Colonic mucosa (tissue), 4 donors: Measurements from ENCODE around the gene FUBP3. TPM values are rescaled to one million over a fixed set of nuclear protein-coding genes. Genes with fewer than 3 reads are reported as not detected.
"Not testable (repeated sequence)": the region's sequence is repeated elsewhere in the genome, so short reads cannot be mapped to it uniquely, and the experiment has no call there.

ENCODE experiments used
- DNase-seq: peaks from one replicate; pipeline ENCODE4 v3.0.0-alpha.2; 2020
- H3K27ac ChIP-seq: fragments of 200-600 bp; one replicate; pipeline ENCODE4 v1.8.0; 2021
- H3K27me3 ChIP-seq: fragments of 200-600 bp; one replicate; pipeline ENCODE4 v1.8.0; 2021
- H3K36me3 ChIP-seq: fragments of 200-600 bp; one replicate; pipeline ENCODE4 v1.8.0; 2021
- H3K4me1 ChIP-seq: fragments of 200-600 bp; one replicate; pipeline ENCODE4 v1.8.0; 2021; ENCODE audit warnings: mild to moderate bottlenecking
- H3K4me3 ChIP-seq: fragments of 200-600 bp; one replicate; pipeline ENCODE4 v1.8.0; 2021
- H3K9ac ChIP-seq, 2 donors: one replicate each; pipeline ENCODE4 v1.7.0; 2013; ENCODE audit warnings: control low read depth in 2 of 2, low read depth in 2 of 2, low read length in 2 of 2
- H3K9me3 ChIP-seq: fragments of 200-600 bp; one replicate; pipeline ENCODE4 v1.8.0; 2021
- CTCF ChIP-seq: fragments of 200-600 bp; IDR thresholded peaks from one replicate; pipeline ENCODE4 v1.8.0; 2022; ENCODE audit warnings: antibody characterized with exemption, mild to moderate bottlenecking
- intact Hi-C: fragments of 100-400 bp; cut with DNase I; formaldehyde crosslinking; loops from one replicate; pipeline ENCODE4 v1.14.1; 2022
- total RNA-seq, 2 donors: library from RNA; stranded (reverse); fragmentation: NEBNext Ultra II Directional in 1 of 2; extraction: Animal tissue kit (Norgen Biotek cat#: 25700) in 1 of 2; gene quantifications; one replicate each; pipeline ENCODE4 v1.2.1, GENCODE V29; 2021
- donor health status: healthy.
- donor health status: DM: no; HTN: no; CAD: no.
- donor health status: DM: no; HTN: no; CAD: no.

Gene FUBP3
- total RNA-seq, 2 donors from 2014 or later = 44.7 to 50.0 TPM

GRCh38 chr9:130557077-130557468 is 22.3 kb upstream of the FUBP3 start:
- DNase-seq = no peak

GRCh38 chr9:130561056-130561455 is 18.3 kb upstream of the FUBP3 start:
- TF ChIP-seq CTCF = no peak
- DNase-seq = no peak
- Histone ChIP-seq H3K9me3 (no peaks in the 10 kb centered on the region), H3K27ac (no peak overlapping the region), H3K4me1 (no peaks in the 10 kb centered on the region), H3K4me3 (no peak overlapping the region), H3K36me3 (no peaks in the 10 kb centered on the region), H3K27me3 (no peaks in the 10 kb centered on the region), H3K9ac (no peak overlapping the region)
- intact Hi-C loops = no loop called here

More at GRCh38 chr9:130557077-130557468, 22.3 kb upstream of the FUBP3 start:
- TF ChIP-seq CTCF = no peak
- H3K27me3 ChIP-seq = no peaks in the 10 kb centered on the region
- no peaks in the 10 kb centered on the region for H3K4me1 ChIP-seq
- H3K4me3 ChIP-seq = no peak overlapping the region
- intact Hi-C loops = no loop called here
- H3K27ac ChIP-seq = no peak overlapping the region
- H3K9ac ChIP-seq = no peak overlapping the region
- no peaks in the 10 kb centered on the region for H3K36me3 ChIP-seq
- no peaks in the 10 kb centered on the region for H3K9me3 ChIP-seq

- H3K9ac ChIP-seq, H3K4me1 ChIP-seq, intact Hi-C loops: not testable (repeated sequence)
Measured at GRCh38 chr9:130562525-130562924, 16.9 kb upstream of the FUBP3 start.

GRCh38 chr9:130563797-130564196 is 15.6 kb upstream of the FUBP3 start:
- H3K4me1 ChIP-seq = no peaks in the 10 kb centered on the region
- DNase-seq = no peak
- no peak overlapping the region for H3K4me3 ChIP-seq
- no peaks in the 10 kb centered on the region for H3K27me3 ChIP-seq
- intact Hi-C loops = no loop called here
- no peaks in the 10 kb centered on the region for H3K9me3 ChIP-seq
- no peaks in the 10 kb centered on the region for H3K36me3 ChIP-seq
- H3K9ac ChIP-seq = no peak overlapping the region
- no peak overlapping the region for H3K27ac ChIP-seq
- TF ChIP-seq CTCF = no peak

More at GRCh38 chr9:130562525-130562924, 16.9 kb upstream of the FUBP3 start:
- not testable (repeated sequence) for H3K27me3 ChIP-seq, DNase-seq, H3K9me3 ChIP-seq, H3K27ac ChIP-seq, H3K36me3 ChIP-seq, H3K4me3 ChIP-seq

GRCh38 chr9:130565792-130566191 is 13.6 kb upstream of the FUBP3 start:
- DNase-seq = no peak
- intact Hi-C loops = no loop called here

GRCh38 chr9:130570208-130570607 is 9.2 kb upstream of the FUBP3 start:
- H3K27me3 ChIP-seq = no peaks in the 10 kb centered on the region
- H3K9ac ChIP-seq = no peak overlapping the region
- no peak overlapping the region for H3K4me3 ChIP-seq
- H3K36me3 ChIP-seq = no peaks in the 10 kb centered on the region
- intact Hi-C loops = no loop called here
- no peak for TF ChIP-seq CTCF
- no peaks in the 10 kb centered on the region for H3K4me1 ChIP-seq
- no peak overlapping the region for H3K27ac ChIP-seq
- no peak for DNase-seq
- no peaks in the 10 kb centered on the region for H3K9me3 ChIP-seq

More at GRCh38 chr9:130565792-130566191, 13.6 kb upstream of the FUBP3 start:
- Histone ChIP-seq H3K27ac (no peak overlapping the region), H3K4me1 (no peaks in the 10 kb centered on the region), H3K27me3 (no peaks in the 10 kb centered on the region), H3K9me3 (no peaks in the 10 kb centered on the region), H3K36me3 (no peaks in the 10 kb centered on the region), H3K4me3 (no peak overlapping the region), H3K9ac (no peak overlapping the region)
- no peak for TF ChIP-seq CTCF
